Muscle of arm (tissue), 12 donors: ENCODE data around the gene AURKAIP1. TPM values are rescaled to one million over a fixed set of nuclear protein-coding genes. Genes with fewer than 3 reads are reported as not detected.

Source experiments
- DNase-seq: peaks from one replicate; pipeline ENCODE4 v3.0.0-alpha.2; 2013
- polyA plus RNA-seq, 12 donors: library from polyadenylated mRNA; unstranded; fragments of 120-200 nt; gene quantifications; one replicate each; pipeline ENCODE4 v1.2.1, GENCODE V29; 2013; ENCODE audit not compliant: insufficient read length in 12 of 12

AURKAIP1 gene
- polyA plus RNA-seq, 12 donors = 42.4 to 71.8 (median 52.7) TPM; not detected in 1

GRCh38 chr1:1324084-1324523 lies 50.9 kb downstream of the AURKAIP1 start:
- no peak for DNase-seq

Other genes with a start within 250 kb of the AURKAIP1 start
- gene TTLL10, start 201.3 kb downstream of the AURKAIP1 start, polyA plus RNA-seq = under 1 TPM in 7 of 12 donors, not detected in 5; 0.10 to 0.72 (median 0.33) TPM
- gene TNFRSF18, start 168.6 kb downstream of the AURKAIP1 start, polyA plus RNA-seq = 1 to 10 TPM in 9 of 12 donors, under 1 TPM in 1, not detected in 2; 0.87 to 4.2 (median 2.6) TPM
- 1 to 10 TPM in 10 of 12 donors, not detected in 2; 1.1 to 2.5 (median 1.7) TPM for gene TNFRSF4, start 161.1 kb downstream of the AURKAIP1 start, polyA plus RNA-seq
- gene SDF4, start 143.2 kb downstream of the AURKAIP1 start, polyA plus RNA-seq = 100 to 1,000 TPM in 2 of 12 donors, 10 to 100 TPM in 9, not detected in 1; 71.1 to 160 (median 81.8) TPM
- 100 to 1,000 TPM in 1 of 12 donors, 10 to 100 TPM in 11; 12.3 to 155 (median 16.1) TPM for gene B3GALT6, start 143.0 kb downstream of the AURKAIP1 start, polyA plus RNA-seq
- gene C1QTNF12, start 128.5 kb downstream of the AURKAIP1 start, polyA plus RNA-seq = 1 to 10 TPM in 10 of 12 donors, not detected in 2; 2.0 to 5.4 (median 2.4) TPM
- gene UBE2J2, start 101.4 kb downstream of the AURKAIP1 start, polyA plus RNA-seq = 10 to 100 TPM in 11 of 12 donors, not detected in 1; 28.1 to 52.6 (median 37.7) TPM
- gene SCNN1D, start 94.8 kb downstream of the AURKAIP1 start, polyA plus RNA-seq = 10 to 100 TPM in 1 of 12 donors, 1 to 10 TPM in 10, not detected in 1; 2.4 to 10.0 (median 4.3) TPM
- gene ACAP3, start 67.3 kb downstream of the AURKAIP1 start, polyA plus RNA-seq = 10 to 100 TPM in 11 of 12 donors, not detected in 1; 27.5 to 88.5 (median 36.2) TPM
- gene PUSL1, start 66.6 kb downstream of the AURKAIP1 start, polyA plus RNA-seq = 1 to 10 TPM in 10 of 12 donors, not detected in 2; 3.3 to 8.0 (median 5.2) TPM
- 100 to 1,000 TPM in 2 of 12 donors, 10 to 100 TPM in 9, not detected in 1; 60.1 to 138 (median 75.5) TPM for gene INTS11, start 50.5 kb downstream of the AURKAIP1 start, polyA plus RNA-seq
- 10 to 100 TPM in 11 of 12 donors, not detected in 1; 10.5 to 22.7 (median 13.5) TPM for gene CPTP, start 50.4 kb downstream of the AURKAIP1 start, polyA plus RNA-seq
- 1 to 10 TPM in 10 of 12 donors, not detected in 2; 1.0 to 4.6 (median 2.1) TPM for gene TAS1R3, start 43.9 kb downstream of the AURKAIP1 start, polyA plus RNA-seq
- 10 to 100 TPM in 11 of 12 donors, not detected in 1; 24.2 to 54.3 (median 33.0) TPM for gene DVL1, start 25.8 kb downstream of the AURKAIP1 start, polyA plus RNA-seq
- 100 to 1,000 TPM in 2 of 12 donors, 10 to 100 TPM in 9, not detected in 1; 48.9 to 192 (median 66.7) TPM for gene MXRA8, start 16.7 kb downstream of the AURKAIP1 start, polyA plus RNA-seq
- 100 to 1,000 TPM in 11 of 12 donors, not detected in 1; 116 to 262 (median 151) TPM for gene CCNL2, start 24.1 kb upstream of the AURKAIP1 start, polyA plus RNA-seq
- 100 to 1,000 TPM in 9 of 12 donors, 10 to 100 TPM in 2, not detected in 1; 96.9 to 118 (median 106) TPM for gene MRPL20, start 32.1 kb upstream of the AURKAIP1 start, polyA plus RNA-seq
- 10 to 100 TPM in 10 of 12 donors, 1 to 10 TPM in 1, not detected in 1; 9.0 to 27.8 (median 13.8) TPM for gene ANKRD65, start 46.1 kb upstream of the AURKAIP1 start, polyA plus RNA-seq
- gene VWA1, start 60.5 kb upstream of the AURKAIP1 start, polyA plus RNA-seq = 100 to 1,000 TPM in 1 of 12 donors, 10 to 100 TPM in 11; 37.0 to 205 (median 46.0) TPM
- gene ATAD3C, start 74.5 kb upstream of the AURKAIP1 start, polyA plus RNA-seq = 1 to 10 TPM in 1 of 12 donors, under 1 TPM in 9, not detected in 2; 0.33 to 2.8 (median 0.64) TPM
- gene ATAD3B, start 96.6 kb upstream of the AURKAIP1 start, polyA plus RNA-seq = 10 to 100 TPM in 7 of 12 donors, 1 to 10 TPM in 4, not detected in 1; 5.7 to 50.0 (median 10.4) TPM
- 10 to 100 TPM in 10 of 12 donors, 1 to 10 TPM in 1, not detected in 1; 8.6 to 27.8 (median 13.4) TPM for gene ATAD3A, start 137.0 kb upstream of the AURKAIP1 start, polyA plus RNA-seq
- 1 to 10 TPM in 10 of 12 donors, not detected in 2; 1.9 to 6.5 (median 3.5) TPM for gene TMEM240, start 165.4 kb upstream of the AURKAIP1 start, polyA plus RNA-seq
- gene SSU72, start 199.7 kb upstream of the AURKAIP1 start, polyA plus RNA-seq = 10 to 100 TPM in 11 of 12 donors, not detected in 1; 61.6 to 98.6 (median 86.4) TPM
- 10 to 100 TPM in 1 of 12 donors, 1 to 10 TPM in 8, under 1 TPM in 2, not detected in 1; 0.88 to 10.3 (median 2.1) TPM for gene FNDC10, start 224.9 kb upstream of the AURKAIP1 start, polyA plus RNA-seq
- gene MIB2, start 240.3 kb upstream of the AURKAIP1 start, polyA plus RNA-seq = 100 to 1,000 TPM in 1 of 12 donors, 10 to 100 TPM in 10, not detected in 1; 34.1 to 109 (median 52.5) TPM